NCI-H1930 (cell line): Measurements from ENCODE around the gene ARHGAP26.
"Not testable (repeated sequence)": the region's sequence is repeated elsewhere in the genome, so short reads cannot be mapped to it uniquely, and the experiment has no call there.

Source experiments
- DNase-seq, 2 experiments: peaks; one replicate each; lab custom pipeline; 2025; lab: John Stamatoyannopoulos, UW

The ARHGAP26 gene

DNA sequence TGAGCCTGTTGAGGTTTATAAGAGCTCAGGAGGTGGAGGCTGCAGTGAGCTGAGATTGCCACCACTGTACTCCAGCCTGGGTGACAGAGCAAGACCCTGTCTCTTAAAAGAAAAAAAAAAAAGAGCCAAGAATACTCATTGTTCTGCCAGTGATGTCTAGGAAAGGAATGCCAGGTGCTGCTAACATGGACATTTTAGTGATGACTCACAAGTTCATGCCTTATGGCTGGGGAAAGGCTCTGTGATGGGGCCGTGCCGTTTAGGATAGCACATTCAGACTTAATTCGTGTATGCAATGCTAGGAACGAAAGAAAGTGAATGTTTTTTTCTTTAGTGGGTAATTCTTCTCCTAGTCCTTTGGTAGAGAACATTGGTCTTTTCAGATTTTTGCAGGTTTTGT is 134.2 kb downstream of the ARHGAP26 start:
- no peak for DNase-seq

DNA sequence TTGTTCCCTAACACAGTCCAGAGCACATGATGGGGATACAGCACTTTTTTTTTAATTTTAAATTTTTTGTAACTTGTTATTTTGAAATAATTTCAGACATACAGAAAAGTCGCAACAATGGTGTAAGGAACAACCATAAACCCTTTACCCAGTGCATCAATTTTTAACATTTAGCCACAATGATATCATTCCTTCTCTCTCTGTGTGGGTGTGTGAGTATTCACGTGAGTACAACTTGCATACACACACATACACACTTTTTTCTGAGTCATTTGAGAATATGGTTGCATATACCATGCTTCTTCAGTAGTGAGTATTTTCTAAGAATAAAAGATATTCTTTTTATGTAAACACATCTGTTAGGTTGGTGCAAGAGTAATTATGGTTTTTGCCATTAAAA is 135.2 kb downstream of the ARHGAP26 start:
- DNase-seq, result no peak

DNA sequence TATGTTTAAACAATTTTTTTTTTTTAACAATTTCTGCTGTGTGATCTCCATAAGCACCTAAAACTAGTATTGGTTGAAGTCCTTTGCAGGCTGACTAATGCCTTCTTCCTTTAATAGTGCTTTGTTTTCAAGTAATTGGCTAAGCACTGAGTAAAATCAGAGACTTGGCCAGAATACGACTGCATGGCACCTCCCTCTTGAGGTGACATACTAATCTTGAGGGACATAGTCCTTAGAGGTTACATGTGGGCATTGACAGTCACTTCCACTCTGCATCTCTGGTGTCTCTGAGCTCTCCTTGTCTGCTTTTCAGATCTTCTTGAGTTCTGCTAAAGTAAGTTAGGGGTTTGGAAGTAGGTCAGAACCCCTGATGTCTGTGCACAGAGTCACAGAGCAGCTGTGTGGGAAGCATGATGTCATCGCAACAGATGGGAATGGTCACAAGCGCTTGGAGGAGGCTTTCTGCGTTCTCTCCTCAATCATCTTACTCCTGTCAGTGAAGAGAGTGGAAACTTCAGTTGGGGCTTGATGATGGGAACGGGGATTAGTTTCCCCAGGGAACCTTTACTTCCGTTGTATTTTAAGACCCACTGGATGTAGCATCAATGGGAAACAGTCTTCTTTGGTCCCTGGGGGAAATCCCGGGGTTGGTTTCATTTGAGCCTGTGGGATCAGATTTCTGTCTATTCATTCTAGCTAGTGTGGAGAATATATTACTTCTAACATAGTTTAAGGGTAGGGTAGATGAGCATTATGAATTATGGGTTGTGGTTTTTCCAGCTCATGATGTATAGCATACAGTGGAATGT is 136.9 kb downstream of the ARHGAP26 start:
- DNase-seq, result no peak

DNA sequence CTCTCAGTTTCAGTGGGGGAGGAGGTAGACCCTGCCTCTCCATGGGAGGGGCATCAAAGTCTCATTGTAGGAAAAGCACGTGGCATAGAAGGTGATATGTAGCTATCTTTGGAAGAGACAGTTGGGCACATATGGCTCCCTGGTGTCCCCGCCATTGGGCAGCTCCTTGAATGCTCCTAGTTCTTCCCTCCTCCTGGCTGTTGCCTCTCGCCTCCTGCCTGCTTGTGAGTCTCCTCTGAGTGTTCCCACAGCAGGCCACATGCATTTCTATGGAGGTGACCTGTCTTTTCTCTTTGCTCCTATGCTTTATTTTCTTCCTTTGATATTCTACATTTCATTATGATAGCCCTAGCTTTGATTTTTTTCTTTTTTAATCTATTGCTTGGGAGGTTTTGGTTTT is 138.5 kb downstream of the ARHGAP26 start:
- no peak for DNase-seq

DNA sequence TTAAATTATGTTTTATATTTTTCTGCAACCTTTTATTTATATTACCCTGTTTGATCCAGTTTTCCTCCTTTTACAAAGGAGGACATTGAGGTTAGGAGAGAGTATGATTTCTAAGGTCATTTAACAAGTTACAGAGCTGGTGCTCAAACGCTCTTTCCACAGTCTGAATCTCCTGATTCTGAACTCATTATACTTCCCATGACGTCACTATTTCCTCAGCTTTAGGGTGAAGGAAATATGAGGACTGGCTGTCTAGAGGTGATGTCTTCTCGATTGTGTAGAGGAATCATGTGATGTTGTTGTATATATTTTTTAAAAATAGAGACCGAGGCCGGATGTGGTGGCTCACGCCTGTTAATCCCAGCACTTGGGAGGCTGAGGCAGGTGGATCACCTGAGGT is 140.0 kb downstream of the ARHGAP26 start:
- DNase-seq, result no peak

DNA sequence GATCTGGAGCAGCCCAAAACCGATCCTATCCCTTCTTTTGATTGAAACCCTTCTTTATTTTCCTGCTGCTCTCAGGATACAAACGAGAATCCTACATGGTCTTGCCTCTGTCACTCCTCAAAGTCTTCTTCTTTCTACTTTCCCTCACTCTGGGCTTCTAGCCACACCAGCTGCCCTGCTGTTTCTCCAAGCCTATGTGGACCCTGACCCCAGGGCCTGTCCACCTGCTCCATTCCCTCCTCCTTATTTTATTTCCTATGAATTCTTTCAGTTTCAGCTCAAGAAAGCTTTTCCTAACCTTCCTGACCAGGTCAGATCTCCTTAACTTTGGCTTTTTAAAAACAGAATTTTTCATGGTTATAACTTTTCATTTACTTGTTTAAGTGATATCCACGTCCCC is 141.0 kb downstream of the ARHGAP26 start:
- DNase-seq, result no peak

DNA sequence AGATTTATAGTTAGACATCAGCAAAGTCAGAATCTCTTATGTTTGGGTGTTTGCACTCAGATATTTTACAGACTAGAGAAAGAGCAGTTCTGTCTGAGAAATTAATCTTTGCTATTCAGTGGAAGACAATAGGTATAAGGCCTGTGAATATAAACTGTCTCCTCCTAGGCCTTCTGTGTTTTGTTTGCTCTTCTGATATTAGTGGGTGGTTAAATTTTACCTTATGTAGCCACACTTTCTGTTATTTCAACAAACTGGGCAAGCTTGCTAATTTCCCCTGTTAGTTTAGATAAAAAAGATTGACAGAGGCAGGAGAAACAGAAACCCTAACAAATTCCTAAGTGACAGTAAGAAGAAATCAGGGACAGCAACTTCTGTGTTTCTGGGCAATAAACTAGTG is 141.6 kb downstream of the ARHGAP26 start:
- DNase-seq, result no peak

DNA sequence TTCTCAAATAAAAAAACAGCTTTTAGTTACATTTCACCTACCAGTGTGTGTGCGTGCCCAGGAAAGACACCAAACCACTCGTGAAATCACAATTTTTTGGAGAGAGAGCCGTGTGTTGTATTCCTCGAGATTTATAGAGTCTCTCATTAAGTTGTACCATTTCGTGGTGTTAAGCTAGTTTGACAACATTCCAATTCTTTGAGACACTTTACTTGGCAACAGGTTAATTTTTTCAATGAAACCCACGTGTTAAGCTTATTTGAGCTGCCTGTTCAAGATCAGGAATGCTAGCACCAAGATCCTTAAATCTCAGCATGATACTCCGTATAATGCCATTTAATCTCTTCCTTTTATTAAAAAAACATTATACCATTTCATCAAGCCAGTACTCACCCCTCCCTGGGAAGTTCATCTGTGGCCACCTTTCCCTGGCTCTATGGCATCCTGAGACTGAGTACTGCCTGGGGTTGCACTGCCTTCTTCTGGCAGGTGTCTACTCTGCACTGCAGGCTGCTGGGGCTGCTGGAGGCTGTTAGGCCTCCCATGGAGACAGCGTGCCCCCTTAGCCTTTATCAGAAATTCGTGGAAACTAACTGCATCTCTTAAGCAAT is 143.7 kb downstream of the ARHGAP26 start:
- no peak for DNase-seq

DNA sequence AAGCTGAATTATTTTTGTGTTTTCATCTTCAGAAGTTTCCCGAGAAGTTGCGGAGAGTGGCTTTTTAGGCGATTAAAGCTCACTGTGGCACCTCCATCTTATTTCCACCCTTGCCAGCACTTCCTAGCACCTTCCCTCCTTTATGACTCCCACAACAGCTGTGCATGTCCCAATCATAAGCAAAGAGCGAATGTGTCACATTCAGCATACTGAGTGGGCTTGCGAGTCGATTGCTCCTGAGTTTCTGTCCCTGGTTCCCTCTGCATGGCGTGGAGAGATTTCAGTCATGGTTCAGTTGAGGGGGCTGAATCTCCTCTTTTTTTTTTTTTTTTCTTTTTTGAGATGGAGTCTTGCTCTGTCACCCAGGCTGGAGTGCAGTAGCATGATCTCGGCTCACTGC is 144.9 kb downstream of the ARHGAP26 start:
- no peak for DNase-seq

DNA sequence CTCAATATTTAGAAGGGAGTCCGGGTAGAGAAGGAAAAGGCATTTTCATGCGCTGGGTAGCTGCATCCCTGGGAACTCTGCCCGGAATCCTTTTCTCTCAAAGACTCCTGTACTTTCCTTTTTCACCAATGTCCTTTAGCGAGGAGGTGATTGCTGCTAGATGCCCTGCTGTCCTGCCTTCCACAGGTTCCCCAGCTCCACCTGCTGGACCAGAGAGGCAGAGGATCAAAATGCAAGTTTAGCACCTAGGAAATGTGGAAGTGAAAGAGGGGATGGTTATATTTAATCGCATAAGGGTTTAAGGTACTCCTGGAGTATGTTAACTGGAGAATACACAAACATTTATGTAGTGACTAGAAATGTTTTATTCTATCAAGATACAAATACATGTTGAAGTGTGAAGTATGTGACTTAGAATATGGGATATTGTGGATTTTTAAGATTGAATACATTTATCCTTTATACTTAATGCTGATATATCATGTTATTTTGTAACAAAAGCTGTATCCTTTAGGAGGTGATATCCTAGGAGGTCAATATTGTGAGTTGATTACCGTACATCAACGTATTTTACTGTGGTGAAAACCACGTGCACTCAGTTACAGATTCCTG is 145.7 kb downstream of the ARHGAP26 start:
- peak in 1 of 2 experiments; percentile 6 for DNase-seq

DNA sequence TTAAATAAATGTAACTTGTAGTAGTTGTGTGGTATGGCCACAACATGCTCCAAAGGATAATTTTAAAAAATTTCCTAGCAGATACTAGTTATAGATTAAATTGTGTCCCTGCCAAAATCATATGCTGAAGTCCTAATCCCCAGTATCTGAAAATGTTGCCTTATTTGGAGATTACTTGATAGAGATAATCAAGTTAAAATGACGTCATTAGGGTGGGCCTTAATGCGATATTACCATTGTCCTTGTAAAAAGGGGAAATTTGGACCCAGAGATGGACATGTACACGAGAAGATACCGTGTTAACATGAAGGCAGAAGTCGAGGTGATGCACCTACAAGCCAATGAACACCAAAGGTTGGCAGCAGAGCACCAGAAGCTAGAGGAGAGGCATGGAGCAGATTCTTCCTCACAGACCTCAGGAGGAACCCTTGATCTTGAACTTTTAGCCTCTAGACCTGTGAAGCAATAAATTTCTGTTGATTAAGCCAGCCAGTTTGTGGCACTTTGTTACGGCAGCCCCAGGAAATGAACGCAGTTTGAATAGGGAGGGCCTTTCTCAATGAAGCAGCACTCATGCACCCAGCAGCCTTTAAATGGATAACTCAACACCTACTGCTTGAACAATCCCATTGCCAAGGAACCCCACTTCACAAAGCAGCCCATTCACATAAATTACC is 148.9 kb downstream of the ARHGAP26 start:
- DNase-seq, result no peak

DNA sequence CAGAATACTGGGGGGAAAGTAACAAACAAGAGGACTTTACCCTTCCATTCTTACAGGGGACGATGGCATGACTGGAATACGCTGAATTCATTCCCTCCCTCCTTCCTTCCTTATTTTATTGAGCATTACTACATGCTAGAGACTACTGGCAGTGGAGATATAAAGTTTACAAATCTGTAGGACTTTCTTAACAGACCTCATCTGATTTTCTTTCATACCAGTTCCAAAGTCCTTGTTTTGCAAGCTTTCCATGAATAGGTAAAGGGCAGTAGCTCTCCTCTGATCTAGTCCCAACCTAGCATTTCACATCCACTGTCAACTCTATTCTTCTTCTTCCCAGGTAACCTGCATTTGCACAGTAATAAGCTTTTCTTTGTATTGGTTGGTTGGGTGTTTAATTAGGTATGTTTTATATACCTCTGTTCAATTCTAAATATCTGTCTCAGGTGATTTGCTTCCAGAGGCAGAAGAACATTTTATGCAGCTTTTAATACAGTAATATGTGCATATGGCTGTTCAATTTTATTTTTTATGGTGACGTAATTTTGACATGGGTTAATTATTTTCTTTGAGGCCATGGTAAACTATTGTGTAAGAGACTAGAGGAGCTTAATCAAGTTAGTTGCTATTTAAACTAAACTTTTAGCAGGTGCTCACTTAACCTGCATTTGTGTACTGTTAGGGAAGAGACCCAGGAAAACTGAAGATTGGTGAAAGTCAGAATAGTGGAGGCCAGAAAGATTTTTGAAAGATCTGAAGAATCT is 150.9 kb downstream of the ARHGAP26 start:
- no peak for DNase-seq

DNA sequence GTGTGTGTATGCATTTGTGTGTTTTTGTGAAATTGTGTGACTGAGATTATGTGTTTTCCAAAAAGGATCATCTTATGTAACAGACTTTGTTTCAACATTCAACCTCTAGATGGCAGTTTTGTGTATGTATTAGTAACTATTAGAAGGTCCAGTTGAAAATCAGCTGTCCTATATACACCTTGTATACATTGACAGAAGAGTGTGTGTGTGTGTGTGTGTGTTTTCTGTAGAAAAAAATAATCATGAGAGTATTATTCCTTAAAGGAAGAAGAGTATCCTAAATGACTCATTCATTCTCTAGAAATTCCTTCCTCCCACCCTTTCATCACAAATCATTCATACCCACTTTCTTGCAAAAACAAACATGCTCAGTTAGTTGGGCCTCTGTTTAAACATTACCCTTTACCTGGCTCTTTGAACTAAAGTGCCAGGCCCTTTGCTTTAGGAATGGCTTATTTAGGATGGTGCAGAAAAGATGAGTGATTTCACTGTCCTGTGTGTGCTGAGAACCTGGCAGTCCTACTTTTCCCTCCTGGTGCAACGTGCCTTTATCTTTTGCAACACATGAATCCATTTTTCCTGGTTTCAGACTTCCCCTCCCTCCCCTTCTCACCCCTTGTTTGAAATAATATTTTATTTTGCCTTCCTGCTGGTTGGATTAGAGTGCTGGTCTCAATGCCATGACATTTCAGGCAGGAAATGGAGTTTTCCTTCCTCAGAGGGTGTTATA is 152.2 kb downstream of the ARHGAP26 start:
- DNase-seq, result peak in 1 of 2 experiments; percentile 12

DNA sequence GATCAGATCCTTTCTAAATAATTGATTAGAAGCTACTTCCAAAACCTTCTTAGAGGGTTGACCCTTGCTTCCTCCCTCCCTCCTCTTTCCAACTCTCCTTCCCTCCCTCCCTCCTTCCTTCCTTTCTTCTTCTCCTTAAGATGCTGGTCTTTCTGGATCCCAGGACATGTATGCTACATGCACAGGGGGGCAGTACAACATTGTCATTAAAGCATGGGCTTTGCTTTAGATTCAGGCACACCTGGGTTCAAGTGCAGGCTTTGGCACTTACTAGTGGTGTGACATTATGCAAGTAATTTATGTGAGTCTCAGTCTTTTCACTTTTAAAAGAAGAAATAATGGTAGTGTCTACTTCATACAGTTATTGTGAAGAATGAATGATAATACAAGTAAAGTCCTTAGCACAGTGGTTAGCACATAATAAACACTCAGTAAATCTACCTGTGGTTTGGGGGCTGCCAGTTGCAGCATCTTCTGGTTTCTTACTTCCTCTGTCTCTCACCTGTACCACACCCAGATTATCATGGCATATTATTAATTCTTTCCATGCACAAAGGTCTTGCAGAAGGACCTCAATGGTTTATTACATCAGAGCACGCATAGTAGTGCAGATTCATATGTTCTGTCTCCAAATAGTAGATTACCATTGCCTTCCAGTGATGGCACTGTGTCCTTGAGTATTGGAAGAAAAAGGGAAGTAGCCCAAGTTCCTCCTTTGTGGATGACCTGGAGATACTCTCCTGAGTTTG is 154.1 kb downstream of the ARHGAP26 start:
- DNase-seq, result no peak

DNA sequence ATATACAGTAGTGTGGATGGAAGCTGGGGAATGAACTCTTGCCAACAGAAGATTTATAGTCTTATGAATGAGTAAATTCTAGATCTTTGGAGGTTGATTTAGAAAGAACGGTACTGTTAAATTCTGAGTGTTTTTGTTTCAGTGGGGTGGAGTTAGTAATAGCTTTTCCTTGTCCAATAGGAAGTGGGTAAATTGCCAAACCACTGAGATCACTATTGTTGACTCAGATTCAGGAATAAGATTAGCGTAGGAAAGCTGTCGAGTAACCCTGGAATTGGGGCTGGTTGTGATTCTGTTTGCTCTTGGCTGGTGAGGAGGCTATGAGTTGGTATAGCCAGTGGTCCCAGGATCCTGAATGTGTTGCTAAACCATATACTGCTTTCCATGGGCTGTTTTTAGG is 155.6 kb downstream of the ARHGAP26 start:
- DNase-seq, result no peak

DNA sequence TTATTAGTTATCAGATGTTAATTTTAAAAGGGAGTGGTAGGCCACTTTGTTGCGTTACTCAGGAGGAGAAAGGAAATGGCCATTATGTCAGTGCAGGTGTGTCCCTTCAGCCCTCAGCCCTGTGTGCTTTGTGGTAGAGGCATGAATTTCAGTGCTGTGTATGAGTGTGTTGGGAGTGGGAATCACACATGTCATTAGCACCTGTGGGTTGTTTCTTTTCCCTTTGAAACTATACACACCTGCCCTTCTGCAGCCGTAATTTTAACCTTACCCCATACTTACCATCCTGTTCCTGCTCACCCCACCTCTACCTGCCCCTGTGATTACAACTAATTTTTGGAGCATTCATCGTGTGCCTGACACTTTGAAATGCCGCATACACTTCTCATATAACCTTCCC is 156.4 kb downstream of the ARHGAP26 start:
- DNase-seq, result no peak

DNA sequence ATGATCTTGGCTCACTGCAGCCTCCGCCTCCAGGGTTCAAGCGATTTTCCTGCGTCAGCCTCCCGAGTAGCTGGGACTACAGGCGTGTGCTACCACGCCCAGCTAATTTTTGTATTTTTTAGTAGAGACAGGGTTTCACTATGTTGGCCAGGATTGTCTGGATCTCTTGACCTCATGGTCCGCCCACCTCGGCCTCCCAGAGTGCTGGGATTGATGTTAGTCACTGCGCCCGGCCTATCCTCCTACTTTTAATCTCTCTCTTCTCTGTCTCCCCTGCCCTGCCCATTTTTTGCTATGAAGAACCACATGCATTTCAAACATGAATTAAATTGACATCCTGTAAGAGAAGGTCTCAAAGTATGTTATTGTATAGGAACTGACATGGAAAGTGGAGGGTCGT is 158.8 kb downstream of the ARHGAP26 start:
- DNase-seq, result not testable (repeated sequence)

DNA sequence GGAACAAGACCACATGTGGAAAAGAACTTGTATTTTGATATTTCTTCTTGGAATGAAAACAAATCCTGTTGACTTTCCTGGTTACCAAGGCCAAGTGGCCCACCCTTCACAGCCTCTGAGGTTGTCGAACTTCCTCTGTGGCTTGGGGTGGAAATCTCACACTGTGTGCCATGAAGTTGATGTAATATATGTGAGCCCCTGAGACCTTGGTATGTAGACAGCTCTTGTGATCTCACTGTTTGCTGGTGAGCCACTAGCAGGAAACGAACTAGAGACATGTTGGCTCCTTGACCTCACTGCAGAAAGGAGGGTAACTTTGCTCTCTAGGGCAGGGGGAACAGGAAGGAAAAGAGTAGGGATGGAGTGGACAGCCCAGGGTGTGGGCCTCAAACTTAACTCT is 159.4 kb downstream of the ARHGAP26 start:
- no peak for DNase-seq

DNA sequence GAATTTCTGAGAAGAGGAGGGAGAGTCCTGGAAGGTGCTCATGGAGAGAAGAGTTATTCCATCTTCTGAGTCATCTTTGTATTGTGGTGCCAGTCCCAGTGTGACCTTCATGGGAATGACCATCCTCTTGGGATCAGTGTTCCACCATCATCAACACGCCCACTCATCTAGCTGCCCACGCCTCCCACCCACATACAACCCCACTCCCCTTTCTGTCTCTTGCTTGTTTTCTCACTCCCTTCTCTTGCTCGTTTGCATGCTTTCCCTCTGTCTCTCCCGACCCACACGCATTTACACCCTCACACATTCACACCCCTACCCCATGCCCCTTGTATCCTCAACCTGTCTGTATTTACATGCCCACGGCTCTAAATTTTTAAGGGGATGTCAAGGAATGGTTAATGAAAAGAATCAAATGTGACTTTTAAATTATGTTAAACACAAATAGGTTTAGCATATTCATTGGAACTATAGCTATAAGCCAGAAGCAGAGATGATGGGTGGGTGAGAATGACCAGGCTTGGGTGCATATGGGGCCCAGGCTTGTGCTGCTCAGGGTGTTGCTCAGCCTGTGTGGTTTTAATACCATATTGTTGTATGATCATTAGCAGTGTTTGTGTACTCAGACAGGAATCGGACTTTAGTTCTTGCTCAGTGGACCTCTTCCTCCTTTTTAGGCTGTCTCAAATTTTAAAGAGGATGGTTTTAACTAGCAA is 160.4 kb downstream of the ARHGAP26 start:
- DNase-seq, result no peak
